Ecto neural progenitor cell (in vitro differentiated cells): Measurements from ENCODE around the gene CACNA2D1.
A peak's percentile ranks its signal among the peaks of the same experiment; 100 is the strongest.

Experiments used
- DNase-seq: peaks from one replicate; pipeline ENCODE4 v3.0.0-alpha.2; 2018; ENCODE audit warnings: low spot score

The CACNA2D1 gene

GRCh38 chr7:82443547-82444219, at the start of gene CACNA2D1:
Gene CACNA2D1 (minus strand): TSS chr7:82443777.
- DNase-seq: peak; percentile 84

- no peak for DNase-seq
Measured at GRCh38 chr7:82481499-82482097, 38.0 kb upstream of the CACNA2D1 start.

GRCh38 chr7:82477733-82478515, 34.3 kb upstream of the CACNA2D1 start:
- DNase-seq: no peak

GRCh38 chr7:82472966-82473365, 29.4 kb upstream of the CACNA2D1 start:
- DNase-seq: no peak

- DNase-seq: no peak
Measured at GRCh38 chr7:82471351-82472020, 27.9 kb upstream of the CACNA2D1 start.

- DNase-seq: no peak
Measured at GRCh38 chr7:82469207-82469606, 25.6 kb upstream of the CACNA2D1 start.

- DNase-seq: no peak
Measured at GRCh38 chr7:82468435-82468834, 24.9 kb upstream of the CACNA2D1 start.

- DNase-seq: no peak
Measured at GRCh38 chr7:82467020-82467419, 23.4 kb upstream of the CACNA2D1 start.

- DNase-seq: no peak
Measured at GRCh38 chr7:82464372-82464771, 20.8 kb upstream of the CACNA2D1 start.

GRCh38 chr7:82455295-82455694, 11.7 kb upstream of the CACNA2D1 start:
- no peak for DNase-seq

- DNase-seq: no peak
Measured at GRCh38 chr7:82450759-82451158, 7.2 kb upstream of the CACNA2D1 start.

- no peak for DNase-seq
Measured at GRCh38 chr7:82449910-82450309, 6.3 kb upstream of the CACNA2D1 start.

GRCh38 chr7:82446897-82447296, 3.3 kb upstream of the CACNA2D1 start:
- DNase-seq: no peak

- DNase-seq: no peak
Measured at GRCh38 chr7:82445271-82445670, 1.7 kb upstream of the CACNA2D1 start.

GRCh38 chr7:82444220-82444909, 788 bp upstream of the CACNA2D1 start:
- no peak for DNase-seq

GRCh38 chr7:82443036-82443546, 486 bp downstream of the CACNA2D1 start:
- DNase-seq: no peak

GRCh38 chr7:82442492-82443035, 1.0 kb downstream of the CACNA2D1 start:
- no peak for DNase-seq

- no peak for DNase-seq
Measured at GRCh38 chr7:82441669-82442478, 1.7 kb downstream of the CACNA2D1 start.

GRCh38 chr7:82438521-82438920, 5.1 kb downstream of the CACNA2D1 start:
- no peak for DNase-seq

GRCh38 chr7:82435769-82436168, 7.8 kb downstream of the CACNA2D1 start:
- no peak for DNase-seq
